GM19239 (cell line): Measurements from ENCODE around the gene VWA5A.
"Not testable (repeated sequence)": the region's sequence is repeated elsewhere in the genome, so short reads cannot be mapped to it uniquely, and the experiment has no call there.

Experiments used
- DNase-seq: peaks from one replicate; pipeline ENCODE4 v3.0.0; 2011; ENCODE audit warnings: low spot score; ENCODE audit not compliant: insufficient read length
- FAIRE-seq: peaks from 2 replicates; lab custom pipeline; 2011; peaks lifted over from hg19 to GRCh38; lab: Jason Lieb, UNC

Gene VWA5A

GRCh38 chr11:124090996-124091395 is 24.3 kb upstream of the VWA5A start:
- no peak for FAIRE-seq
- DNase-seq, result no peak

- FAIRE-seq (no peak), DNase-seq (no peak)
These were observed 21.9 kb upstream of the VWA5A start for GRCh38 chr11:124093330-124093729.

GRCh38 chr11:124094731-124095130 is 20.5 kb upstream of the VWA5A start:
- DNase-seq (no peak), FAIRE-seq (no peak)

GRCh38 chr11:124096364-124096763 is 18.9 kb upstream of the VWA5A start:
- FAIRE-seq, result no peak
- no peak for DNase-seq

- FAIRE-seq (no peak), DNase-seq (no peak)
These were observed 17.1 kb upstream of the VWA5A start for GRCh38 chr11:124098141-124098540.

GRCh38 chr11:124101737-124102136 is 13.5 kb upstream of the VWA5A start:
- no peak for FAIRE-seq

GRCh38 chr11:124108156-124108555 is 7.1 kb upstream of the VWA5A start:
- FAIRE-seq, result no peak
- DNase-seq, result no peak

More at GRCh38 chr11:124101737-124102136, 13.5 kb upstream of the VWA5A start:
- no peak for DNase-seq

GRCh38 chr11:124109377-124109776 is 5.9 kb upstream of the VWA5A start:
- no peak for FAIRE-seq
- no peak for DNase-seq

GRCh38 chr11:124110201-124110600 is 5.0 kb upstream of the VWA5A start:
- DNase-seq (no peak), FAIRE-seq (no peak)

GRCh38 chr11:124113890-124114289 is 1.4 kb upstream of the VWA5A start:
- FAIRE-seq, result no peak
- no peak for DNase-seq

- DNase-seq (no peak), FAIRE-seq (no peak)
These were observed 749 bp downstream of the VWA5A start for GRCh38 chr11:124115782-124116616.

GRCh38 chr11:124119103-124119502 is 3.9 kb downstream of the VWA5A start:
- no peak for DNase-seq
- FAIRE-seq, result no peak

- no peak for FAIRE-seq
- DNase-seq, result no peak
These were observed 5.6 kb downstream of the VWA5A start for GRCh38 chr11:124120891-124121290.

GRCh38 chr11:124122123-124122522 is 6.9 kb downstream of the VWA5A start:
- DNase-seq, result no peak
- no peak for FAIRE-seq

GRCh38 chr11:124123622-124124021 is 8.4 kb downstream of the VWA5A start:
- no peak for DNase-seq
- no peak for FAIRE-seq

- not testable (repeated sequence) for FAIRE-seq
These were observed 11.9 kb downstream of the VWA5A start for GRCh38 chr11:124127134-124127533.

GRCh38 chr11:124143034-124143433 is 27.8 kb downstream of the VWA5A start:
- FAIRE-seq, result no peak
- DNase-seq, result no peak

More at GRCh38 chr11:124127134-124127533, 11.9 kb downstream of the VWA5A start:
- not testable (repeated sequence) for DNase-seq

GRCh38 chr11:124147951-124148350 is 32.7 kb downstream of the VWA5A start:
- FAIRE-seq (no peak), DNase-seq (no peak)

GRCh38 chr11:124150684-124151083 is 35.4 kb downstream of the VWA5A start:
- no peak for FAIRE-seq
- DNase-seq, result no peak

- DNase-seq, result no peak
- FAIRE-seq, result no peak
These were observed 37.6 kb downstream of the VWA5A start for GRCh38 chr11:124152770-124153407.

GRCh38 chr11:124153821-124154220 is 38.6 kb downstream of the VWA5A start:
- DNase-seq (no peak), FAIRE-seq (no peak)

- no peak for FAIRE-seq
- no peak for DNase-seq
These were observed 44.2 kb downstream of the VWA5A start for GRCh38 chr11:124159481-124159880.
